Smooth muscle cell (in vitro differentiated cells): Measurements from ENCODE around the gene ACOX1. TPM values are rescaled to one million over a fixed set of nuclear protein-coding genes. Genes with fewer than 3 reads are reported as not detected.

Experiments used
- DNase-seq: peaks from one replicate; lab custom pipeline; 2025; ENCODE audit not compliant: unreplicated experiment; lab: John Stamatoyannopoulos, UW
- H2AFZ ChIP-seq: fragments of 200-600 bp; sonication (generic); 2 replicates; pipeline ENCODE4 v1.6.0; 2016; ENCODE audit warnings: antibody characterized with exemption, low read depth, mild to moderate bottlenecking
- H3F3A ChIP-seq: fragments of 200-600 bp; sonication (generic); 2 replicates; pipeline ENCODE4 v1.6.0; 2017; ENCODE audit warnings: antibody characterized with exemption, low read depth
- H3K27ac ChIP-seq: fragments of 200-600 bp; sonication (generic); 2 replicates; pipeline ENCODE4 v1.5.1; 2016; ENCODE audit warnings: low read depth, mild to moderate bottlenecking
- H3K27me3 ChIP-seq: fragments of 200-600 bp; sonication (generic); 2 replicates; pipeline ENCODE4 v1.6.1; 2016; ENCODE audit warnings: low read depth, mild to moderate bottlenecking
- H3K36me3 ChIP-seq: fragments of 200-600 bp; sonication (generic); 2 replicates; pipeline ENCODE4 v1.5.1; 2016; ENCODE audit warnings: low read depth
- H3K4me1 ChIP-seq: fragments of 200-600 bp; sonication (generic); 2 replicates; pipeline ENCODE4 v1.5.1; 2016; ENCODE audit warnings: low read depth
- H3K4me2 ChIP-seq: fragments of 200-600 bp; sonication (generic); 2 replicates; pipeline ENCODE4 v1.6.0; 2016; ENCODE audit warnings: mild to moderate bottlenecking
- H3K4me3 ChIP-seq: fragments of 200-600 bp; sonication (generic); 2 replicates; pipeline ENCODE4 v1.5.1; 2016; ENCODE audit warnings: mild to moderate bottlenecking
- H3K79me2 ChIP-seq: fragments of 200-600 bp; sonication (generic); 2 replicates; pipeline ENCODE4 v1.6.0; 2016; ENCODE audit warnings: low read depth, mild to moderate bottlenecking
- H3K9ac ChIP-seq: fragments of 200-600 bp; sonication (generic); 2 replicates; pipeline ENCODE4 v1.6.0; 2016; ENCODE audit warnings: low read depth
- H3K9me3 ChIP-seq: fragments of 200-600 bp; sonication (generic); replicated peaks from 2 replicates; pipeline ENCODE4 v1.5.1; 2016; ENCODE audit warnings: low read depth
- H4K20me1 ChIP-seq: fragments of 200-600 bp; sonication (generic); 2 replicates; pipeline ENCODE4 v1.6.0; 2016; ENCODE audit warnings: low read depth
- CTCF ChIP-seq: fragments of 200-600 bp; sonication (generic); IDR thresholded peaks from 2 replicates; pipeline ENCODE4 v1.5.1; 2017; ENCODE audit warnings: borderline replicate concordance, mild to moderate bottlenecking, antibody characterized with exemption; ENCODE audit not compliant: insufficient read depth, poor library complexity, severe bottlenecking
- WGBS: methylation state at CpG from one replicate; pipeline ENCODE4 v1.1.7; 2016; ENCODE audit warnings: low lambda C conversion rate; 5-methylcytosine and 5-hydroxymethylcytosine counted together
- polyA plus RNA-seq: library from polyadenylated mRNA; unstranded; fragments of >200 nt; fragmentation: Nextera tagmentation; extraction: Ambion mirVana; gene quantifications from 2 replicates; pipeline ENCODE4 v1.2.1, GENCODE V29; 2016
- total RNA-seq: library from RNA; depleted of rRNA; stranded (reverse); fragments of >200 nt; gene quantifications from 2 replicates; pipeline ENCODE4 v1.2.3, GENCODE V29; 2014

ACOX1 gene
- total and polyA plus RNA-seq, 2 experiments from 2014 or later, result 25.9 to 35.3 TPM

GRCh38 chr17:76022285-76022684 is 43.3 kb upstream of the ACOX1 start:
- Histone ChIP-seq H3K9ac (no peak overlapping the region), H3K27me3 (no peaks in the 10 kb centered on the region), H3F3A (no peaks in the 10 kb centered on the region), H3K4me1 (no peaks in the 10 kb centered on the region), H3K9me3 (no peaks in the 10 kb centered on the region), H4K20me1 (no peaks in the 10 kb centered on the region), H2AFZ (no peak overlapping the region), H3K4me2 (no peak overlapping the region), H3K36me3 (no peaks in the 10 kb centered on the region), H3K27ac (no peak overlapping the region), H3K79me2 (no peaks in the 10 kb centered on the region), H3K4me3 (no peak overlapping the region)
- no peak for DNase-seq
- no peak for TF ChIP-seq CTCF
- WGBS, result 92% methylated on average over 24 of the region's 24 CpGs

GRCh38 chr17:76019833-76020467 is 41.0 kb upstream of the ACOX1 start:
- Histone ChIP-seq H3K9me3 (no peaks in the 10 kb centered on the region), H3K4me2 (no peak overlapping the region), H3F3A (no peaks in the 10 kb centered on the region), H2AFZ (no peak overlapping the region), H3K9ac (no peak overlapping the region), H3K27me3 (no peaks in the 10 kb centered on the region), H3K27ac (no peak overlapping the region), H3K4me1 (no peaks in the 10 kb centered on the region), H4K20me1 (no peaks in the 10 kb centered on the region), H3K4me3 (no peak overlapping the region), H3K36me3 (no peaks in the 10 kb centered on the region), H3K79me2 (no peaks in the 10 kb centered on the region)
- DNase-seq, result no peak
- 87% methylated on average over 6 of the region's 6 CpGs for WGBS
- TF ChIP-seq CTCF, result no peak

GRCh38 chr17:76018801-76019200 is 39.8 kb upstream of the ACOX1 start:
- no peak for DNase-seq
- no peak for TF ChIP-seq CTCF
- no peak overlapping the region for H3K27ac ChIP-seq
- no peak overlapping the region for H2AFZ ChIP-seq
- H3K4me3 ChIP-seq, result no peak overlapping the region
- no peak overlapping the region for H3K9ac ChIP-seq
- WGBS, result 88% methylated on average over 10 of the region's 13 CpGs
- H3K36me3 ChIP-seq, result no peaks in the 10 kb centered on the region
- no peaks in the 10 kb centered on the region for H3K79me2 ChIP-seq
- H4K20me1 ChIP-seq, result no peaks in the 10 kb centered on the region
- H3K4me1 ChIP-seq, result no peaks in the 10 kb centered on the region
- no peaks in the 10 kb centered on the region for H3F3A ChIP-seq
- no peaks in the 10 kb centered on the region for H3K9me3 ChIP-seq
- H3K4me2 ChIP-seq, result no peak overlapping the region
- no peaks in the 10 kb centered on the region for H3K27me3 ChIP-seq

- Histone ChIP-seq H3K9me3 (no peaks in the 10 kb centered on the region), H3K9ac (no peak overlapping the region), H3K4me1 (no peaks in the 10 kb centered on the region), H2AFZ (no peak overlapping the region), H3K4me2 (no peak overlapping the region), H3K36me3 (no peaks in the 10 kb centered on the region), H3K27me3 (no peaks in the 10 kb centered on the region), H3K27ac (no peak overlapping the region), H3K79me2 (no peaks in the 10 kb centered on the region), H3F3A (no peaks in the 10 kb centered on the region), H4K20me1 (no peaks in the 10 kb centered on the region), H3K4me3 (no peak overlapping the region)
- no peak for DNase-seq
- WGBS, result 90% methylated on average over 11 of the region's 11 CpGs
- TF ChIP-seq CTCF, result no peak
Measured at GRCh38 chr17:76018340-76018680, 39.3 kb upstream of the ACOX1 start.
